Measurements from ENCODE around the gene RIN2.
"Not testable (repeated sequence)": the region's sequence is repeated elsewhere in the genome, so short reads cannot be mapped to it uniquely, and the experiment has no call there.

Gene RIN2

DNA sequence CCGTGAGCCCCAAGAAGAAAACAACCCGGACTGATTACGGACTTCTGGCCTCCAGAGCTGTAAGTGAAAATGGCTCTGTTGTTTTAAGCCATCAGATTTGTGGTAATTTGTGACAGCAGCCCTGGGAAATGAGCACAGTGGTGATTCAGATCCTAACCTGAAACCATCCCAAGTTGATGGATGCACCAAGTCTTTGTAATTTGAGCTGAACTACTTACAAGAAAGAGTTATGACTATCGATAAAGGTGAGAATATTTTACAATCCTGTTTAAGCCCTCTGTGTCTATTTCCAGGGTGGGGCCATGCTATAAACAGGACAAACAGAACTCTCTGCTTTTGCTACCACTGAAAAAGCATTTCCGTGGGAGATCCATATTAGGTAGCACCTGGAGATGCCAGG, 19.1 kb upstream of the RIN2 start:
- no peak for DNase-seq

DNA sequence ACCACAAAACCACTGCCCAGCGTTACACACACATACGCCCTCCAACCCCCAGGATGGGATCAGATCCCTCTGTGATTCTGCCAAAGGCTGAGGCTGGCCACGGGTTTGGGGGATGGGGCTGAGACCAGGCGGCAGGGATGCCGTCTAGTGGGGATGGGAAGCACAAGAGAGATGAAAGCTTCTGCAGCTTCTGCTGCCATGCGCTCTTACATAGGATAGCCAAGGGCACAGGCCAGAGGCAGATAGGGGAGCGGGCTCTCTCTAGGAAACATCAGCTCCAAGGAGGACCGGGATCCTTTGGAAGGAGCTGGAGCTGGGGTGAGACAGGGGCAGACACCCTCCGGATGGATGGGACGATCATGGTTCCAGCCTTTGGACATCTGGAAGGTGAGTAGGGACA, 18.7 kb upstream of the RIN2 start:
- DNase-seq: no peak

DNA sequence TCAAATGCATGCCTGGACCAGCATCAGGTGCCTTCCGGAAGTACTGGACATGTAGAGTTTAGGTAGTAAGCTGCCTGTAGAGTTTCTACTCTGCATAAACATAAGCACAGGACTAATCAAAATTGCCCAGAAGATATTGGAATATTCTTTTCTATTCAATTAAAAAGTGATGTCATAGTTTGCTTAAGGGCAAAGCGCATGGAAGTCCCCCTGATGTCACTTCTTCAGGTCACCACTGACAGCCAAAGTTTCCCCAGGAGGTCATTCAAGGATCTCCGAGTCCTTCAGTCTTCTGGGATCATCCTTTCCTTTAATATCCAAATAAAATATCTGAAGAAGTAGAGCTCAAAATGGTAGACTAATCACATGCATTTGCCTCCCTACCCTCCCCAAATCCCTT, 17.5 kb upstream of the RIN2 start:
- DNase-seq: no peak

DNA sequence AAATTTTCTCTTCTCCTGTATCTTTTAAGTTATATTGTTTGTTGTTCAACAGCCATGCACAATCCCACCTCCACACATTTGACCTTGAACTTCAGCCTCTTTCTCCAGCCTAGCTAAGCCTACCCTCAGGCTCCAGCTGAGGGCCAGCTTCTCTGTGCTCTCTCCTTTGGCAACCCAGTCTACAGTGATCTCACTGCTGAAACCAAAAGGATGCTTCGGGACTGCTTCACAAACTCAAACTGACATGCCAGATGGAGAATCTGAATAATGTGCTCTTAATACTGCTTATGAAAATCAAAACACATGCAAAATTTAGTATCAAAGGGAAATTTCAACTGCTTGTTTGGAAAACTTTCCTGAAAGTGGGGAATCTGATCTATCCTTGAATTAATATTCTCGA, 16.1 kb upstream of the RIN2 start:
- no peak for DNase-seq

DNA sequence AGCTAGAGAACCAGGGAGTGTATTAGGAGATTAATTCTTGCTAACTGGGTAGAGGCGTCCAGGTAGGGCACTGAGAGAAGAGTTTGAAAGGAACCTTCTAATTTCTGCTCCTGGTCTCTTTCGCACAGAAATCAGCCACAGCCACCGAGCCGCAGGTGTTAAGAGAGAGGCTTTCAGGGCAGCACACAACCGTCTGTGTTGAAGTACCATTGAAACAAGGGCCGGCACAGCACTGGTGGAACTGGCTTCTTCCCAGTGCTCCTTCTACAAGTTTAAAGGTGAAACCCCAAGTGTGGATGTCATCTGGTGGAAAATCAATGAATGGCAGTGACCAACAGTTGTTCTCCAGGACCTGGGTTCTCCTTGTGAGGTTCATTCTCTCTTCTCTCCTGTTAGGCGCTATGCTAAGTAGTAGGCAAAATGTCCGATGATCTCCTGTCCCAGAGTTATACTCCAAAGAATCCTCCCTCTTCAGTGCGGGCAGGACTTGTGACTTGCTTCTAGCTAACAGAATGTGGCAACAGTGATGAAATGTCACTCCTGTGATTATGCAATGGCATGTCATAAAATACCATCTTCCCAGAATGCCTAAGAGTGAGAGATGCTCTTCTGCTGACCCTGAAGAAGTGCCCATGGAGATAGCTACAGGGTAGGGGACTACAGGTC, 15.0 kb upstream of the RIN2 start:
- DNase-seq: no peak

DNA sequence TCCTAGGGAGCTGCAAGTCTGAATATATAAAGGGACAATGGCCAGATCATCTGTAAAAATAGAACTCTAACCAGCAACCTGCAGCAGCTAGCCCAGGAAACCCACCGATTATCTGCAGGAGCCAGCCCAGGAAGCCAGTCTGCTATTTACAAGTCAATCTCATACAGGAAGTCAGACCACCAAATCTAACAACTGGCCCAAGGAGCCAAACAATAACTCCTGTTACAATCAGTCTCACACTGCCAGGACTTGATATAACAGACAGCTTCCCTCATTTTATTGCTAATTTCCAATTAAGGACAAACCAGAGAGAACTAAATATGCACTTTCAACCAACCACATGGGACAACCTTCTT, 14.4 kb upstream of the RIN2 start:
- DNase-seq: no peak

DNA sequence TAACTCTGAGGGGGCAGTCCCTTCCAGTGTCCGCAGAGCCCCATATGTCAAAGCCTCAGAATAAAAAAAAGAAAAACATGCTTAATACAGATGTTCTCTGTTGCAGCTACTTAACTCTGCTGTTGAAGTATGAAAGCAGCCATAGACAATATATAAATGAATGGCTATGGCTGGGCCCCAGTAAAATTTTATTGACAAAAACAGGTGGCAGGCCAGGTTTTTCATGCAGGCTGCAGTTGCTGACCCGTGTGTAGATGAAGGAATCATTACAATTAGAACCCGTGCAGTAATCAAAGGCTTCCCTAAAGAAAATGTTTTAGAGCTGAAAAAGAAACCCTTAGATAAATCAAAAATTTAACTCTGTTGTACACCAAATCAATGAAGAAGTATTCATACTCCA, 13.0 kb upstream of the RIN2 start:
- DNase-seq: no peak

DNA sequence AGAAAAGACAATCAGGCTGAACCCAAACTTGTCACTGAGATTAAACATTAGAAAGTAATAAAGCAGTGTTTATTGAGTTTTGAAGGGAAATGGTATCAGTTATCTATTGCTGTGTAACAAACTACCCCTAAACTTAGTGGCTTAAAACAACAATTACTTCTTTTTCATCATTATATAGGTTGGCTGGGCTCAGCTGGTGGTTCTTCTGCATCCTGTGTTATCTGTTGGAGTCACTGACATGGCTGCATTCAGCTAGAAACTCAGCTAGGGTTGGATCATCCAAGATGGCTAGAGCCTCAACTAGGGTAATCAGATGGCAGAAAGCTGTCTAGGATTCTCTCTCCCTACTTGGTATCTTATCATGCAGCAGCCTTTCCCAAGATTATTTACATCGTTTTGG, 12.5 kb upstream of the RIN2 start:
- no peak for DNase-seq

DNA sequence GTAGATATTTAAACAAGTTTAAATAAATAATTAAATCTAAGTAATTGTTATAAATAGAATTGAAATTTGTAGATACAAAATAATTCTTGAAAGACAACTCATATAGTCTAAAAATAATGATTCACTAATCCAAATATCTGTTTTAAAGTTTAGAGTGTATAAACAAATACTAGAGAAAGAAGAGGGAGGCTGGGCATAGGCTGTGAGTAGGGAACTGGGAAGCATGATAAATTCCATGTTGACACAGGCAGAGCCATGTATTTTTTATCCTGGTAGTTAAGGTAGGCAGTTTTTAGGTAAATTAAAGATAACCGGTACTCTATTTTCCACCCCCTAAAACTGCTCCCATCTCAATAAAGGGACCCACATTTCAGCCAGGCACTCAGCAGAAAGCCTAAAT, 11.7 kb upstream of the RIN2 start:
- no peak for DNase-seq

DNA sequence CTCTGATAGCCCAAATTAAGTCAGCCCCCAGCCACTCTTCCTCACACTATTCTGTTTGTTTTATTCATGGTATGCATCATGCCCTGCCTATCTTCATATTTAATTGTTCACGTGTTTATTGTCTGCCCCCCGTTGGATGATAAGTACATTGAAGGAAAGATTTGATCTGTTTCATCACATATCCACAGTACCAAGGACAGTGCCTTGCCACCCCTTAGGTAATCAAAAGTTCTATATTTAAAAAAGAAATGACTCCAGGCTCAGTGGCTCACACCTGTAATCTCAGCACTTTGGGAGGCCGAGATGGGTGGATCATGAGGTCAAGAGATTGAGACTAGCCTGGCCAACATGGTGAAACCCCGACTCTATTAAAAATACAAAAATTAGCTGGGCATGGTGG, 10.2 kb upstream of the RIN2 start:
- DNase-seq: no peak

DNA sequence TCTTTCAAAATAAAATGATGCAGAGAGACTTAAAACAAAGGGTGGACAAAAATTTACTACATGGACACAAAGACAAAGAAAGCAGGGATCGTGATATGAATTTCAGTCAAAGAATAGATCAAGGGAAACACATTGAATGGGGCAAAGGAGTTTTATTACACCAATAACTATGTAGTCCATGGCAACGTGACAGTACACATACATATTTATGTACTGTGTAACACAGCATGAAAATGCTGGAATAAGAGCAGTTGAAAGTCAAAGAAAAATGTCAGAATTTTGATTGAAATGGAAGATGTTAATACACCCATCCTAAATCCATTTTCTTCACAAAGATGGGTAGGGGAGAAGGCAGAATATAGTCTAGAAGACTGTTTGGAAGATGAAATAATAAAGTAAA, 9.4 kb upstream of the RIN2 start:
- no peak for DNase-seq

DNA sequence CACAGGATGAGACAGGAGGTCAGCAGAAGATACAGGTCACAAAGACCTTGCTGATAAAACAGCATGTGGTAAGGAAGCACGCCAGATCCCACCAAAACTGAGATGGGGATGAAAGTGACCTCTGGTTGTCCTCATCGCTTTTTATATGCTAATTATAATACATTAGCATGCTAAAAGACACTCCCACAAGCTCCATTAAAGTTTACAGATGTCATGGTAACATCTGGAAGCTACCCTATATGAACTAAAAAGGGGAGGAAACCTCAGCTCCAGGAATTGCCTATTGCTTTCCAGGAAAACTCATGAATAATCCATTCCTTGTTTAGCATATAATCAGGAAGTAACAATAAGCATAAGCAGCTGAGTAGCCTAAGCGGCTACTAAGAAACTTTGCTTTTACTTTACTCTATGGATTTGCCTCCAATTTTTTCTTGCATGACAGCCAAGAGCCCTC, 8.4 kb upstream of the RIN2 start:
- no peak for DNase-seq

DNA sequence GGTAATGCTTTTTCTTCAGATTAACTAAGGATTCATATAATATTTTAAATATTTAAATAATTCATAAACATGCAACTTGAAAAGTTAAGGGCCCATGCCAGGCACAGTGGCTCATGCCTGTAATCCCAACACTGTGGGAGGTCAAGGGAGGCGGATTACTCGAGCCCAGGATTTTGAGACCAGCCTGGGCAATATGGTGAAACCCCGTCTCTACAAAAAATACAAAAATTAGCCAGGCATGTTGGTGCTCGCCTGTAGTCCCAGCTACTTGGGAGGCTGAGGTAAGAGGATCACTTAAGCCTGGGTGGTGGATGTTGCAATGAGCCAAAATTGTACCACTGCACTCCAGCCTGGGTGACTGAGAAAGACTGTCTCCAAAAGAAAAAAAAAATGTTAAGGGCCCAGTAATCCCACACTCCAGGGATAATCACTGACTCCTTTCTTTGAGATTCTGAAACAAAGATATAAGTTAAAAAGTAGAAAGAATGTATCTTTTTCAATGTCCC, 7.9 kb upstream of the RIN2 start:
- DNase-seq: no peak

DNA sequence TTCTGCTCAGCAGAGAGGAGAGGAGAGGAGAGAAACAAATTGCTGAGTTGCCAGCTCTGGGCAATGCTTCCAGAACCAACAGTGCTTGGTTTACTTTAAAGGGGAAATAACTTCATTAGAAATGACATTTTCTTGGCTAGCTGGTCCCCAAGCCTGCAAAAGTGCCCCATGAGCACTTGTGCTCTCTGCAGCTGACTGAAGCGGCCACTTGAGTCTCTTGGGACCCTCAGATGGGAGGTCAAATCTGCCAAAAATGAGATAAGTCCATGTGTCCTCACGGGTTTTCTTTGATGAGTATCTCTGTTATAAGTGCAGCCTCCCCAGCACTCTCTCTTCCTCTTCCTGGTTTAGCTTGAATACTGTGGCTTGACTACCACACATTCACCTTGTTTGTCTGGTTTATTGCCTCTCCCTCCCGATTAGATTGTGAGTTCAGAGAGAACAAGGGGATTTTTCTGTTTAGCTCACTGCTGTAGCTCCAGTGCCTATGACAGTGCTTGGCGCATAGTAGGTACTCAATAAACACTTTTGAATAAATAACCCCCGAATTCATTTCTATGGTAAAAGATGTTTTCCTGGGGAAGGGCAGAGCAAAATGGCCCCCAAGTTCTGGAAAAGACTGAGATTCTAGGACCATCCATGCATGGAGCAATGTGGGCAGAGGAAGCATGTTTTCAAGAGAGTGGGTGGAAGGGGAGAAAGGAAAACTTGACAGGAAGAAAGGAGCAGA, 7.0 kb upstream of the RIN2 start:
- no peak for DNase-seq

DNA sequence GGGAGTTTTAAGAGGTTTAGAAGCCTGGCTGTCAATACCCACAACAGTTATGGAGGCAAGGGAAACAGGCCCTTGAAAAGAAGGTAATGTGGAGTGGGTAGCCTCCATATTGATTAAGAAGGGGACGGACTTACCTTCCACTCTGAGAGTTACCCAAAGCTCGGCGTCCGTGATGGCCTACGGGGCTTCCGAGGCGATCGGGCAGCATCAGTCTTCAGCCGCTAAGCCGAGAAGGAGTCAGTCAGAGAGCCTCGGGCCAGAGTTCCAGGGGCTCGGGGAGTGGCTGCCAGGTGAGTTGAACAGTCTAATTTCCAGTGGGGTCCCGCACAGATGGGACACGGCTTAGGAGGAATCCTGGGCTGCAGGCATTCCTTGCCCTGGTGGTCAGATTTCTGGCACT, 3.9 kb upstream of the RIN2 start:
- DNase-seq: not testable (repeated sequence)

DNA sequence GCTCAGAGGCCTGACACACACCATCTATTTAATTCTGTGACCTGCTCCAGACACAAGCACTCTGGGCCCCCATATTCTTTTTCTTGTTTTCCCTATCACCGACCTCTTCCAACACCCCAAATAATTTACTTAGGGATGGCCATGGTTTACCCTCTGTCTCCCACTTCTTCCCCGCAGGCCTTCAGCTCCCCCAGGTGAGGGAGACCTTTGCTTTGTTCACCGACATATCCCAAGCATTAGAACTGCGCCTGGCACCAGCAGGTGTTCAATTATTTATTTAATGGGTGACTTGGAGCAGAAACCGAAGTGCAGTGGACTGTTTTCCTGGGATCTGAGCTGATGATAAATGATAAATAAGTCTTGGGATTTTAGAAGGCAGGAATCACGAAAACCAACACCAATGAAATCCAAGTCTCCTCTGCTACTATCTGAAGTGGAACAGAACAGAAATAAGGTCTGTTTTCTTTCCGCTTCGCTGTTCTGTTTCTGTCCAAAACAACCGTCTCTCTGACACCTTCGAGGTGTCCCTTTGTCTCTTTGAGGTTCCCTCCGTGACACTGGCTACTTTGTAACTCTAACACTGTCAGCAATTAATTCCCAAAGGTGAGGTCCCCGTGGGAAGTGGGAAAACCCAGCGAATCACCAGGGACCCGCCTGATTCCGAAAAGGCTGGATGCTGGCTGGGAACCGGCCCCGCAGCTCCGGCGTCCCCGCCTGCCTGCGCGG, 1.1 kb upstream of the RIN2 start:
- no peak for DNase-seq

DNA sequence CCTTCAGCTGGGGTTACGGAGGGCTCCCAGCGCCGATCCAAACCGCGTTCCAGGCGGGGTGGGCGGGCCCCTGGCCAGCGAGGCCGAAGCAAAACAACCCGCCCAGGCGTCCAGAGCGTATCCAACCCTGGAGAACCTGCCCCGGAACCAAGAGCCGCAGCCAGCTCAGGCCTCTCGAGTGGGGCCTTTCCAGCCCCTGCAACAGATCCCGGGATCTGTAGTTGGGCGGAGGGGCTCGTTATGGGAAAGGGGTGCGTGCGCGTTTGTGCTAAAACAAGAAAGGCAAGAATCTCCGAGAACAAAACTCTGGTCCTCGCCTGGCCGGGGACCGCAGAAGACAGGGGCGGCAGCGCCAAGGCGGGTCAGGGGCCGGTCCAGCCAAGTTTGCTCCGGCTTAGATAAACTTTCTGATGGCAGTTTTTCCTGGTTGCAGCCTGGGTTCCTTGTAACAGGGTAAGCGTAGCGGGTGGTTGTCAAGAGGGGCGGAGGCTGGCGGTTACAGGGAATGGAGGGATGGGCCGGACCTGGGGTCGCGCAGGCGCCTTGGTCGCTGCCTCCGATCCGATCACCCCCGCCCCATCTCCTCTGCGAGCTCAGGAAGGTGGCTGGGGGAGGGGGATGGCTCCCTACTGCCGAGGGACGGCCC, 448 bp upstream of the RIN2 start:
- peak; percentile 63 to 76 for DNase-seq

DNA sequence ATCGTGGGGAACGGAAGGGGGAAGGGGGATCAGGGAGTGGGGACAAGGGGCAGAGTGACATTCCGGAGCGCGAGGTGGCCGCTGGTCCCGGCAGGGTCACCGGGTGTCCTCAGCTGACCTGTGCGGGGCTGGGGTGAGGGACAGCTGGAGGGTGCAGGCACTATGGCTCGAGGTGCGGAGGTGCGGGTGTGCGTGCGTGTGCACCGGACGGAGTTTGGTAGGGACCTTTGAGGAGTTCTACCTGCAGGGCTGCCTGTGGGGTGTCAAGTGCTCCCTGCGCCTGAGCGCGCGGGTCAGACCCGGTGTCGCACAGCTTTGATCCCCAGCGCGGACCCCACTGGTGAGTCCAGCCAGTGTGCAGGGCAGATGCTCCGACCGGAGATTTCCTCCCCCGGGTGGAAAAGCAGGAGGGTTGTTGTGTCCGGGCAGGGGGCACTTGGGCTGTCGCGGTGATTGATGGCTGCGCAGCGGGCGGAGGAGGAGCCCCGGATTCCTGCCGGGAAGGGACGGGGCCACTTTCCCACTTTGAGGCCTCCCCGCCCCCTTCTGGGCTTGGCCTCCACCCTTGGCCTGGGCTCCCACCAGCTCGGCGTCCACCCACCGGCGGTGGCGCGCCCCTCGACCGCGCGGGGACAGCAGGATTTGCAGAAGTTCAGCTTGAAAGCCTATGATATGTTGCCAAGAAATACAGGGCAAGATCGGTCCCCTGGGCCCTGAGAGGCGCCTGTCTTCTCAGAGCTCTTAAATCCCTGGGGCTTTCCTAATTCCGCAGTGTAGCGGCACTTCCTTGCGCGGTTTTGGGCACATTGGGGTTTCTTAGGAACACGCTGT, 658 bp downstream of the RIN2 start:
- DNase-seq: no peak

DNA sequence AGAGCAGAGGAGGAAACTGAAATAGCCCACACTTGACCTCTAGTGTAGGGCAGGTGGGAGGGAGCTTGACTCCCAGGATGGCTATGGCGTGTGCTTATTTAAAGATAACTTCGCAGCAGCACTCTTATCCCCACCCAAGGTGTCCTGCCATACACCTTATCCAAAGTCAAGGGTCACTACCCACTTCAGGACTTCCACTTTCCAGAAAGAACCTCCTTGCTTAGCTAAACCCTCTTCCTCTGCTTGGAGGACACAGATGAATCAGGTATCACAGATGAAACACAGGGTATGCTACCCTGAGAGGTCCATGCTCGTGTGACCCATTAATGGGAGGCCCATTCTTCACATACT, 2.3 kb downstream of the RIN2 start:
- DNase-seq: no peak

DNA sequence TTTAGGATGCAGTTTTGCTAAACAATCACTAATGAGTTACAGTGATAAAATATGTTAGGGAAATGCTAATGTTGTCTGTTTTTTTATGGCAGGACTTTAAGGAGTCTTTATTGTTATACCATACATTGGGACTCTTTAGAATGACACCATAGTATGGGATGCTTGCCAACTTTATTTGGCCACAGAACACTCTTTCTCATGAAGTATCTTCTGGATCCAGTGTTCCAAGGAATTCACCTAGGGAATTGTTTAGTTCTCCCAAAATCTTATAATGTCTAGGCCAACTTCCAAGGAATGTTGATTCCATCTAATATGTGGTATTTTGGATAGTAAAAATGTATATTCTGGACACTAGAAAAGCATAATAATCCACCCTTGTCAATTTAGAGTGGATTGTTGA, 3.3 kb downstream of the RIN2 start:
- DNase-seq: no peak

DNA sequence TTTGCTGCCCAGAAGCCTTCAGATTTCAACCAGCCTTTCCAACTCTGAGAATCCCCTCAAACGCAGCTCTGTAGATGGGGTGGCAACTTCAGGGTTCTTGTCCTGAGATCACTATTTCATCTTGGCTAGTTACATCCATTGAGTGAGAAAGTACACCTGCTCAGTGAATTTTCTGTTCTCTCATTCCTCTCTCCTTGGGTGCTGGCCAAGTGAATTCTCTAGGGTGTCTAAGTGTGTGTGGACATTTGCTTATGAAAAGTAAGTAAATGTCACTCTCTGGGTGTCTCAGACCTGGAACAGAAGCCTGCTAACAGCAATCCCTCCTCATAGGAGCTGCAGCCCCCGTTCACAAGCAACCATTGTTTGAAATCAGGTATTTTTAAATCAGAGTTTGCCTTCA, 3.8 kb downstream of the RIN2 start:
- DNase-seq: no peak

DNA sequence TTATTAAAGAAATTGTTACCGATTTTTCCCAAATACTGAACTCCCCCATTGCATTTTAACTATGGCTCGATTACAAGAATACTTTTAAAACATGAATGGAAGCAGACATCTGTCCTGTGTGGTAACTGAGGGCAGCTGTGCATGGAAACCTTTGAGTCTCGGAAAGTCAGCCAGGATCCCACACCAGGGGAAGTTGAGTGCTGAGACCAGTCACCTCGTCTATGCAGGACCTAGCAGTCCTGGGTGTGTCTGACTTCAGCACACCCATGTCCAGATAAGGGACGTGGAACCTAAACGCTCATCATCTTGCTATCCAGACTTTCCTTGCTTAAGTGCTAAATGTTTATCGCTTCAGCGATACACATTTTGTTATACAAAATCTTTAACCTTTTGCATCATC, 6.1 kb downstream of the RIN2 start:
- DNase-seq: no peak

DNA sequence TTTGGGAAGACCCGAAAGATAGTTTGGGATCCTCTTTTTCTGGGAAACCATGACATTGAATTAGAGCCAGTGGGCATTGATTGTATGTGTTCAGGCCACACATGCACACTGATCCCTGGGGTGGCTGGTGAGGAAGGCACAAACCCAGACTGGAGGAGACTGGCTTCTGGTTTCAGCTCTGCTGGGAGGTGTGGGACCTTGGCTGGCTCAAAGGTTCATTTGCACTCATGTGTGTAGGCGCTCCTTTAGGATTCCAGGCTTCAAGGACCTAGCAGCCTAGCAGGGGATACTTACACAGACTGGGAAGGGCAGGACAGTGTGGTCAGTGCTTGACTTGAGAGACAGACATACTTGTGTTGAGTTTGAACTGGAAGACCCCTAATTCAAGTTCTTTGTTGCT, 7.2 kb downstream of the RIN2 start:
- no peak for DNase-seq

Data from NCI-H2081 (cell line).